GM12875 (cell line): ENCODE results near the gene PRRG3.

Source experiments
- H3K4me3 ChIP-seq: one replicate; pipeline ENCODE4 v1.5.1; 2011; ENCODE audit warnings: low read depth, low read length, control low read depth
- CTCF ChIP-seq: IDR thresholded peaks from 2 replicates; pipeline ENCODE4 v1.5.1; 2011; ENCODE audit warnings: low read depth, mild to moderate bottlenecking, control low read depth, inconsistent platforms, low read length, moderate library complexity, borderline replicate concordance; ENCODE audit not compliant: insufficient read depth

PRRG3 gene

GRCh38 chrX:151715752-151716151, 20.5 kb downstream of the PRRG3 start, which contains the start of gene FATE1:
Gene FATE1 (plus strand): TSS chrX:151716035. CDS start chrX:151716120, 85 bp downstream.
- no peak within 1 kb of the TSS for H3K4me3 ChIP-seq

DNA sequence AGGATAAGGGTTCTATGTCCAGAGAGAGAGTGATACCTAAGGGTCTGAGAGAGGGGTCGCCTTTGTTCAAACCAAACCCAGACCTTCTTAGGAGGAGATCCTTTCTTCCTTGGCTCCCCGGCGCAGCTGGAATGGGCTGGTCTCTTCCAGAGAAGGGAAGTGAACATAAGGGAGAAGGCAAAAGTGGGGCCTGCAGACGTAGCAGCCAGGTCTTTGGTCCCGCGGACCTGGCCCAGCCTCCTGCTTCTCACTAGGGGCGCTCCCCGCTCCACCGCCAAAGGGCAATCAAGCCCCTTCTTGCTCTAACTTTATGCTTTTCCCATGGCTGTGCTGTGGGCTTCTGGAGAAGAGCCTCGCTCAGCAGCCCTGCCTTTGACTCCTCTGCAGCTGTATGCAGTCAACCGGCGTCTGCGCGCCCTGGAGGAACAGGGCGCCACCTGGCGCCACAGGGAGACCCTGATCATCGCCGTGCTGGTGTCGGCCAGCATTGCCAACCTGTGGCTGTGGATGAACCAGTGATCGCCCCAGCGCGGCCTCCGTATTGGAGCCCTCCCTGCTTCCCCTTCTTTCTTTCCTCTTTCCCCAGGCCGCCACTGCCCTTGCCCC, 27.1 kb downstream of the PRRG3 start:
- H3K4me3 ChIP-seq, result no peak overlapping the region
- TF ChIP-seq CTCF, result peak; percentile 52

More at GRCh38 chrX:151715752-151716151, 20.5 kb downstream of the PRRG3 start, which contains the start of gene FATE1:
- no peak for TF ChIP-seq CTCF

- no peak for TF ChIP-seq CTCF
Observed at GRCh38 chrX:151723156-151723760, 28.0 kb downstream of the PRRG3 start.

GRCh38 chrX:151724563-151725337, 29.5 kb downstream of the PRRG3 start:
- no peak overlapping the region for H3K4me3 ChIP-seq
- TF ChIP-seq CTCF, result no peak

More at GRCh38 chrX:151723156-151723760, 28.0 kb downstream of the PRRG3 start:
- no peak overlapping the region for H3K4me3 ChIP-seq

DNA sequence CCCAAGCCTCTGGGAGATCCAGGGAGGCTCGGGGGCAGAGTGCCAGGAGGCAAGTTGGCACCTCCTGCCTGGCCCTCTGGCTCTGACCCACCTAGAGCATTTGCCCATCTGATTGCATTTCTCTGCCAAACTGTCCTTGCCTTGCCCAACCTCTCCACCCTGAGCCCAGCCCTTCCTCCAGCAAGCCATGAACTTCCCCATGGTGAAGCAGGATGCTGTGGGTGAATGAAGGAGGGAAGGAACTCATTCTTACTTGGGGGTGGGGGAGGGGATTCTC, 30.0 kb downstream of the PRRG3 start:
- no peak for TF ChIP-seq CTCF
- H3K4me3 ChIP-seq, result no peak overlapping the region

DNA sequence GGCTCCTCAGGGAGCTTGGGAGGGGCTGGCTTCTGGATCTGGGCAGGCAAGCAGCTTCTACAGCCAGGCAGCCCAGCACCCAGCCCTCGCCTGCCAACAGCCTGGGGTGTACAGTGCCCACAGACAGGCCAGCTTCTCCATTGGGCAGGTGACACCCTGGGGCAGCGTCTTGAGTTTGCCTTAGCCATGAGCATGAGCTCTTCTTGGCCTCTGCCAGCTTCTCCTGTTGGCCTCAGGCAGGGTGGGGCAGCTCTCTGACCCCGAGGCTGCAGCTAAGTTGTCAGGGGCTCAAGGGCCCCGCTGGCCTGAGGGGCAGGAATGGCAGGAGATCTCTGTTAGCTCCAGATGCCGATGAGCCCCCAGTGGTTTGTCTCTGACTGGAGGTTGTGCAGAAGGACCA, 31.5 kb downstream of the PRRG3 start:
- no peak overlapping the region for H3K4me3 ChIP-seq
- no peak for TF ChIP-seq CTCF
